Activated naive CD8-positive, alpha-beta T cell treated with anti-CD3 and anti-CD28 coated beads, Interleukin-2, amount 10 ng/mL, durations not matched to agents 7 days and 5 days (primary cell): ENCODE results near the gene SLFN12L. TPM values are rescaled to one million over a fixed set of nuclear protein-coding genes. Genes with fewer than 3 reads are reported as not detected.

Experiments
- ATAC-seq: fragments of 150-1000 bp; cut with Tn5 transposase; one replicate; pipeline ENCODE4 v1.10.0; 2021; ENCODE audit warnings: low read depth, moderate library complexity
- POLR2A ChIA-PET: fragments of 350-600 bp; sonication (Branson Sonifier 250); formaldehyde crosslinking; loops from one replicate; lab custom pipeline; 2021; ENCODE audit warnings: antibody characterized with exemption; lab: Charles Lee
- DNase-seq: peaks from one replicate; pipeline ENCODE4 v3.0.0; 2021
- H3K27ac Mint-ChIP-seq: one replicate; pipeline ENCODE4 v1.8.0; 2022; ENCODE audit warnings: mild to moderate bottlenecking, mixed read lengths
- H3K27me3 Mint-ChIP-seq: one replicate; pipeline ENCODE4 v1.8.0; 2022; ENCODE audit warnings: mild to moderate bottlenecking, moderate library complexity, mixed read lengths
- H3K36me3 Mint-ChIP-seq: one replicate; pipeline ENCODE4 v1.8.0; 2021; ENCODE audit warnings: mild to moderate bottlenecking, mixed read lengths
- H3K4me1 Mint-ChIP-seq: one replicate; pipeline ENCODE4 v1.8.0; 2021; ENCODE audit warnings: mixed read lengths
- H3K4me3 Mint-ChIP-seq: one replicate; pipeline ENCODE4 v1.8.0; 2022; ENCODE audit warnings: mild to moderate bottlenecking, moderate library complexity, mixed read lengths
- H3K9me3 Mint-ChIP-seq: one replicate; pipeline ENCODE4 v1.8.0; 2021; ENCODE audit warnings: mixed read lengths
- total RNA-seq, 2 experiments: library from RNA; stranded (reverse); gene quantifications; one replicate each; pipeline ENCODE4 v1.2.3, GENCODE V29; 2021

Gene SLFN12L
- total RNA-seq, 2 experiments from 2014 or later: 133 to 139 TPM

GRCh38 chr17:35433075-35433894 is 104.2 kb downstream of the SLFN12L start:
- Mint-ChIP-seq H3K27ac (peak overlapping the region; percentile 84), H3K4me3 (peak overlapping the region; percentile 89), H3K4me1 (peaks cover 42% of the 10 kb centered on the region)

GRCh38 chr17:35432176-35433074 is 105.1 kb downstream of the SLFN12L start, which contains the start of gene SLFN12:
TSS of gene SLFN12 (minus strand) at chr17:35432500. CDS start at chr17:35423028, 9,472 bp downstream.
- H3K4me3 Mint-ChIP-seq: peak within 1 kb of the TSS; percentile 89
- POLR2A ChIA-PET: interaction anchor here (1.4 to 1.7 kb wide), 3 partner anchors 16 to 189 kb away, joined by 4 to 6 read pairs (median 5); partner anchors contain the start of genes SLFN11, SLFN13 and SLFN5
- DNase-seq: peak; percentile 49
- H3K4me1 Mint-ChIP-seq: peaks cover 49% of the 10 kb centered on the region
- no peaks in the 10 kb centered on the region for H3K27me3 Mint-ChIP-seq
- peak; percentile 77 for ATAC-seq
- H3K9me3 Mint-ChIP-seq: no peaks in the 10 kb centered on the region
- H3K27ac Mint-ChIP-seq: peak within 1 kb of the TSS; percentile 84
- H3K36me3 Mint-ChIP-seq: peaks cover 18% of the 10 kb centered on the region

More at GRCh38 chr17:35433075-35433894, 104.2 kb downstream of the SLFN12L start:
- POLR2A ChIA-PET: interaction anchor here (0.7 to 1.7 kb wide), 5 partner anchors 15 to 190 kb away, joined by 3 to 6 read pairs (median 4); partner anchors contain the start of genes SLFN11, SLFN13 and SLFN5
- Mint-ChIP-seq H3K27me3 (no peaks in the 10 kb centered on the region), H3K36me3 (peaks cover 18% of the 10 kb centered on the region), H3K9me3 (no peaks in the 10 kb centered on the region)
- DNase-seq (peak; percentile 46), ATAC-seq (peak; percentile 80)

GRCh38 chr17:35429702-35430101 is 107.8 kb downstream of the SLFN12L start:
- H3K4me3 Mint-ChIP-seq: no peak overlapping the region
- peaks cover 37% of the 10 kb centered on the region for H3K36me3 Mint-ChIP-seq
- no peaks in the 10 kb centered on the region for H3K9me3 Mint-ChIP-seq
- H3K27ac Mint-ChIP-seq: no peak overlapping the region
- peaks cover 53% of the 10 kb centered on the region for H3K4me1 Mint-ChIP-seq
- no peak for DNase-seq
- no peaks in the 10 kb centered on the region for H3K27me3 Mint-ChIP-seq
- ATAC-seq: no peak
- POLR2A ChIA-PET: interaction anchor here (2.1 kb wide), 1 partner anchor 117 kb away, joined by 4 read pairs; no protein-coding TSS in a partner anchor

- POLR2A ChIA-PET: interaction anchor here (0.6 to 1.7 kb wide), 3 partner anchors 55 to 259 kb away, joined by 3 to 9 read pairs (median 3); partner anchors contain the start of gene SLFN11
- Mint-ChIP-seq H3K36me3 (peaks cover 44% of the 10 kb centered on the region), H3K4me1 (peaks cover 44% of the 10 kb centered on the region), H3K27ac (peak overlapping the region; percentile 47), H3K4me3 (peak overlapping the region; percentile 37), H3K9me3 (no peaks in the 10 kb centered on the region), H3K27me3 (no peaks in the 10 kb centered on the region)
- ATAC-seq (peak; percentile 14), DNase-seq (no peak)
These were observed 109.2 kb downstream of the SLFN12L start for GRCh38 chr17:35428229-35428628.

- no peak for ATAC-seq
- no peaks in the 10 kb centered on the region for H3K9me3 Mint-ChIP-seq
- no peaks in the 10 kb centered on the region for H3K27me3 Mint-ChIP-seq
- H3K4me1 Mint-ChIP-seq: peaks cover 16% of the 10 kb centered on the region
- H3K36me3 Mint-ChIP-seq: peaks cover 52% of the 10 kb centered on the region
- no peak overlapping the region for H3K27ac Mint-ChIP-seq
- POLR2A ChIA-PET: no interaction called here
- H3K4me3 Mint-ChIP-seq: no peak overlapping the region
- no peak for DNase-seq
These were observed 113.7 kb downstream of the SLFN12L start for GRCh38 chr17:35423761-35424160.

Other genes with a start within 250 kb of the SLFN12L start
- gene SLFN11, start 164.1 kb downstream of the SLFN12L start, total RNA-seq: 10 to 100 TPM; 44.1 to 47.5 TPM
- gene SLFN12, start 105.2 kb downstream of the SLFN12L start, total RNA-seq: 10 to 100 TPM; 19.8 to 21.9 TPM
- 10 to 100 TPM; 76.8 to 77.5 TPM for gene SLFN13, start 88.9 kb downstream of the SLFN12L start, total RNA-seq
- gene SLFN14, start 23.1 kb upstream of the SLFN12L start, total RNA-seq: not detected
- 1 to 10 TPM; 4.4 to 4.6 TPM for gene PEX12, start 40.9 kb upstream of the SLFN12L start, total RNA-seq
- gene AP2B1, start 49.6 kb upstream of the SLFN12L start, total RNA-seq: 100 to 1,000 TPM; 154 to 163 TPM
- under 1 TPM; 0.09 to 0.53 TPM for gene RASL10B, start 194.0 kb upstream of the SLFN12L start, total RNA-seq
- under 1 TPM in 1 of 2 experiments, not detected in 1; 0.11 TPM for gene GAS2L2, start 215.6 kb upstream of the SLFN12L start, total RNA-seq
- not detected for gene C17orf50, start 223.2 kb upstream of the SLFN12L start, total RNA-seq